IPS-20b (cell line): Measurements from ENCODE around the gene FADS1.
A peak's percentile ranks its signal among the peaks of the same experiment; 100 is the strongest.

Experiments used
- H3K27ac ChIP-seq: one replicate; pipeline ENCODE4 v1.5.1; 2013; ENCODE audit warnings: low read length
- H3K27me3 ChIP-seq: 2 replicates; pipeline ENCODE4 v1.6.1; 2013; ENCODE audit warnings: mild to moderate bottlenecking, low read length, inconsistent platforms; ENCODE audit not compliant: insufficient read depth
- H3K36me3 ChIP-seq: 2 replicates; pipeline ENCODE4 v1.6.1; 2013; ENCODE audit warnings: low read depth, mild to moderate bottlenecking, inconsistent platforms, low read length, moderate library complexity; ENCODE audit not compliant: insufficient read depth
- H3K4me1 ChIP-seq: 2 replicates; pipeline ENCODE4 v1.6.1; 2013; ENCODE audit warnings: mild to moderate bottlenecking, control low read depth, inconsistent platforms, low read length, moderate library complexity; ENCODE audit not compliant: insufficient read depth
- H3K4me3 ChIP-seq: 2 replicates; pipeline ENCODE4 v1.5.1; 2013; ENCODE audit warnings: mild to moderate bottlenecking, low read length, inconsistent platforms
- H3K9ac ChIP-seq: 2 replicates; pipeline ENCODE4 v1.6.1; 2013; ENCODE audit warnings: low read depth, mild to moderate bottlenecking, inconsistent platforms, low read length, moderate library complexity
- H3K9me3 ChIP-seq: 2 replicates; pipeline ENCODE4 v1.6.1; 2013; ENCODE audit warnings: mild to moderate bottlenecking, low read depth, low read length, inconsistent platforms; ENCODE audit not compliant: insufficient read depth

Gene FADS1

DNA sequence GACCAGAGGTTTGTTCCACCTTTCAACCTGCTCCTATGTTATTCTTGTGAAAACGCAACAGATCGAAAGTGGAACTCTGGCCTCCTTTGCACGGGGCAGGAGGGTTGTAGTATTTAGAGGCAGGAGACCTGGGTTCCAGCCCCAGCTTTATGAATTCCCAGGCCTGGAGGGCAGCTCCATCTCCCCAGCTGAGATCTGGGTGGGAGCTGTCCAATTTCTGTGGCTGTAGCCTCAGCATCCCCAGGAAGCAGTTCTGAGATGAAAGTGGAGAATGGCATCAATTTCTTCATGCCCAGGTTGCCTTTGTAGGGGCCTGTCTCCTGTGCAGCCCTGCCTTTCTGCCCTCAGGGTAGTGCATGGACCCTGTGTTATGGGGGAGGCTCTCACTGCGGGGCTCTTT, 15.4 kb upstream of the FADS1 start:
- H3K4me1 ChIP-seq: peaks cover 31% of the 10 kb centered on the region

DNA sequence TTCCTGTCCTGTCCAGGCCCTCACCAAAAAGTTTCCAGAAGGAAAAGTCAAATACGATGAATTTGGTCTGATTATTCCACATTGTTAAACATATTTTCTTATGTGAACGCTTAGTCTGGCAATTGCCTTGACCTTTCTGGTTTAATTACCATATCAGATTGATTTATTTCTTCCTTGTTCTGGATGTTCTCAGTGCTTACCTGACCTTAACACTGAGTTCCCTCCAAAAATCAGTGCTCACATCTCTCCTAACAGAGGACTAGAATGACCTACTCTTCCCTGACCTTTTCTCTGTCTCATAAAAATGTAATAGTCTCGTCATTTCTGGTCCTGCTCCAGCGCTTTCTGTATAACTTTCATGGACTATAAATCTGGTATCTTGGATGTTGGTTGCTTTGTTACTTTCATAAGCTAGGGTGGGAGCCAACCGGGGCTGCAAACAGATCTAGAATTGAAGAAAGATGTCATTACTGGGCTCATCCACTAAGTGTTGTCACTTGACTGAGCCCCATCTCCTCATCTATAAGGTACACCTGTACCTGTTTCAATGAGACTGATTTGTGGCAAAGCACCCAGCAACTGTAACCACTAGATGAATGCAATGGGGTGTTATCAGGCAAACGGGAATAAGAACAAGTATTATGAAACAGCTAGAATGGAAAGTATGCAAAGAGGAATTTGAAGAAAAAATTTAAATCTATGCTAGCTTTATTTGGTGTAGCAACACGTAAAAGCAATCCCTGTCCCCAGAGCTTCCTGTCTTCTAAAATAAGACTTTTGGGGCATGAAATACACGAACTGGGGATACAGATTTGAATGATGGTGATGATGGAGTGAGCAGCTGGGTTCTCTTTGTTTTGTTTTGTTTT, 13.7 kb upstream of the FADS1 start:
- H3K9ac ChIP-seq: peak overlapping the region; percentile 98; the same call in 1 of the 2 replicates
- no peaks in the 10 kb centered on the region for H3K27me3 ChIP-seq
- peaks cover 35% of the 10 kb centered on the region; the same call in 1 of the 2 replicates for H3K36me3 ChIP-seq
- H3K4me3 ChIP-seq: peak overlapping the region; percentile 88
- H3K9me3 ChIP-seq: no peaks in the 10 kb centered on the region
- no peak overlapping the region for H3K27ac ChIP-seq
- peaks cover 31% of the 10 kb centered on the region for H3K4me1 ChIP-seq

More for the DNA sequence above, 15.4 kb upstream of the FADS1 start:
- Histone ChIP-seq H3K27ac (no peak overlapping the region), H3K27me3 (no peaks in the 10 kb centered on the region), H3K9me3 (no peaks in the 10 kb centered on the region), H3K4me3 (no peak overlapping the region; the same call in 1 of the 2 replicates), H3K36me3 (peaks cover 45% of the 10 kb centered on the region; the same call in 1 of the 2 replicates), H3K9ac (no peak overlapping the region)

DNA sequence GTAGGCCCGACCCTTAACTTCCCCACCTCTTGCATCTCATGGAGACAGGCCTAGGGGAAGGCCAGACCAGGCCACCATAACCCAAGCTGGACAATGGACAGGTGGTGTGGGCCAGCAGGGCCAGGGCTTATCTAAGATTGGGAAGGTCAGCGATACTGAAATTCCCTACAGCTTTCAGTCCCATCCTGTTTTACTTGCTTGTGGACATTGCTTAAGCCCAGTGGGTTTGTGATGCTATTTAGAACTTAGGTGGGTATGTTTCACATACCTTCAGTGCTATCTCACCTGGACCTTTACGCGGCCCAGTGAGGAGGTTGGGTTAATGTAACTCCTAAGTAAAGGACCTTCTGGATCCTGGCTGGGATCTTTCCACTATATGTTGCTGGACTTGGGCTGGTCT, 13.0 kb upstream of the FADS1 start:
- Histone ChIP-seq H3K9me3 (no peaks in the 10 kb centered on the region), H3K4me1 (peaks cover 31% of the 10 kb centered on the region), H3K27me3 (no peaks in the 10 kb centered on the region), H3K36me3 (peaks cover 35% of the 10 kb centered on the region; the same call in 1 of the 2 replicates), H3K9ac (peak overlapping the region; percentile 98; the same call in 1 of the 2 replicates), H3K4me3 (peak overlapping the region; percentile 88), H3K27ac (no peak overlapping the region)

- peak overlapping the region; percentile 88 for H3K4me3 ChIP-seq
- peak overlapping the region; percentile 98 for H3K9ac ChIP-seq
- peaks cover 34% of the 10 kb centered on the region; the same call in 1 of the 2 replicates for H3K36me3 ChIP-seq
- peak overlapping the region; percentile 93 for H3K27ac ChIP-seq
- H3K9me3 ChIP-seq: no peaks in the 10 kb centered on the region
- peaks cover 25% of the 10 kb centered on the region for H3K4me1 ChIP-seq
- no peaks in the 10 kb centered on the region for H3K27me3 ChIP-seq
Observed at GRCh38 chr11:61828629-61829407, 12.0 kb upstream of the FADS1 start.

DNA sequence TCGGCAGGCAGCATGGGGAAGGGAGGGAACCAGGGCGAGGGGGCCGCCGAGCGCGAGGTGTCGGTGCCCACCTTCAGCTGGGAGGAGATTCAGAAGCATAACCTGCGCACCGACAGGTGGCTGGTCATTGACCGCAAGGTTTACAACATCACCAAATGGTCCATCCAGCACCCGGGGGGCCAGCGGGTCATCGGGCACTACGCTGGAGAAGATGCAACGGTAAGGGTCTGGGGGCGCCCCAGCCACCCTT, 11.5 kb upstream of the FADS1 start:
- H3K27me3 ChIP-seq: no peaks in the 10 kb centered on the region
- H3K9me3 ChIP-seq: no peaks in the 10 kb centered on the region
- H3K4me3 ChIP-seq: peak overlapping the region; percentile 88
- peak overlapping the region; percentile 98 for H3K9ac ChIP-seq
- H3K27ac ChIP-seq: peak overlapping the region; percentile 93
- H3K4me1 ChIP-seq: peaks cover 20% of the 10 kb centered on the region
- peaks cover 30% of the 10 kb centered on the region; the same call in 1 of the 2 replicates for H3K36me3 ChIP-seq

DNA sequence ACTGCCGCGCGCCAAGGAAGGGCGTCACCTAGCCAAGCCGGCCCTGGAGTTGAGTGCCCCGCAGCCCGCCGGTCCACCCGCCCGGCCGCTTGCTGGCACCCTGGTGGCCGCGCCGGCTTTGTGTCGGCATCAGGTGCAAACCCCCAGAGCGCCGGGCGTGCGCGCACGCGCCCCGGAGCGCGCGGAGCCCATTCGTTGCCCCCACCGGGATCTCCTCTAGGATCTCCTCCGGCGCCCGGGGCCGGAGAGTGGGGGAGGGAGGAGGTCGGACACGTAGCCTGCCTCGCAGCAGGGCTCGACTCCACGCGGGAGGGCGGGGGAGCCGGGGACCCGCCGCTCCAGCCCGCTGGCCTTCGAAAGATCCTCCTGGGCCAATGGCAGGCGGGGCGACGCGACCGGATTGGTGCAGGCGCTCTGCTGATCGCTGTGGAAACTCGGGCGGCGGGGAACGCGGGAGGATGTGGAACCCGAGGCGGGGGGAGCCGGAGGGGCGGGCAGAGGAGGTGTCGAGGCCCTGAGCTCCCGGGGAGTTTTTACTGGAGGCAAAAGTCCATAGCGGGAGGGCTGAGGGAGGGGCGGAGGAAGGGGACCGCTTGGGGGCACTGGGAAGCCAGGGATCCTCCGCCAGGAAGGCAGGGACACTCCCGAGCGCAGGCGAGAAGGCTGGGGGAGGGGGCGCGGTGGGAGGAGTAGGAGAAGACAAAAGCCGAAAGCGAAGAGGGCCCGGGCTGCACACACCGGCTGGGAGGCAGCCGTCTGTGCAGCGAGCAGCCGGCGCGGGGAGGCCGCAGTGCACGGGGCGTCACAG, 11.0 kb upstream of the FADS1 start, which contains the start of gene FADS2:
Gene FADS2 (plus strand): TSS at position 730 of the 808 bp plus-strand sequence. CDS start 91 bp downstream, outside the sequence.
- Histone ChIP-seq H3K27ac (peak within 1 kb of the TSS; percentile 93), H3K4me3 (peak within 1 kb of the TSS; percentile 88), H3K27me3 (no peaks in the 10 kb centered on the region), H3K4me1 (peaks cover 16% of the 10 kb centered on the region), H3K36me3 (peaks cover 32% of the 10 kb centered on the region; the same call in 1 of the 2 replicates), H3K9ac (peak within 1 kb of the TSS; percentile 98), H3K9me3 (no peaks in the 10 kb centered on the region)

GRCh38 chr11:61826930-61827570, 10.2 kb upstream of the FADS1 start:
- no peaks in the 10 kb centered on the region for H3K9me3 ChIP-seq
- H3K4me3 ChIP-seq: peak overlapping the region; percentile 88
- H3K27me3 ChIP-seq: no peaks in the 10 kb centered on the region
- H3K36me3 ChIP-seq: peaks cover 24% of the 10 kb centered on the region; the same call in 1 of the 2 replicates
- peaks cover 16% of the 10 kb centered on the region for H3K4me1 ChIP-seq
- peak overlapping the region; percentile 98; the same call in 1 of the 2 replicates for H3K9ac ChIP-seq
- H3K27ac ChIP-seq: peak overlapping the region; percentile 93

GRCh38 chr11:61820174-61820573, 3.4 kb upstream of the FADS1 start:
- H3K27ac ChIP-seq: no peak overlapping the region
- peaks cover 9% of the 10 kb centered on the region; the same call in 1 of the 2 replicates for H3K4me1 ChIP-seq
- H3K4me3 ChIP-seq: no peak overlapping the region
- no peaks in the 10 kb centered on the region for H3K27me3 ChIP-seq
- no peaks in the 10 kb centered on the region for H3K9me3 ChIP-seq
- H3K36me3 ChIP-seq: peaks cover 6% of the 10 kb centered on the region; the same call in 1 of the 2 replicates
- no peak overlapping the region for H3K9ac ChIP-seq

DNA sequence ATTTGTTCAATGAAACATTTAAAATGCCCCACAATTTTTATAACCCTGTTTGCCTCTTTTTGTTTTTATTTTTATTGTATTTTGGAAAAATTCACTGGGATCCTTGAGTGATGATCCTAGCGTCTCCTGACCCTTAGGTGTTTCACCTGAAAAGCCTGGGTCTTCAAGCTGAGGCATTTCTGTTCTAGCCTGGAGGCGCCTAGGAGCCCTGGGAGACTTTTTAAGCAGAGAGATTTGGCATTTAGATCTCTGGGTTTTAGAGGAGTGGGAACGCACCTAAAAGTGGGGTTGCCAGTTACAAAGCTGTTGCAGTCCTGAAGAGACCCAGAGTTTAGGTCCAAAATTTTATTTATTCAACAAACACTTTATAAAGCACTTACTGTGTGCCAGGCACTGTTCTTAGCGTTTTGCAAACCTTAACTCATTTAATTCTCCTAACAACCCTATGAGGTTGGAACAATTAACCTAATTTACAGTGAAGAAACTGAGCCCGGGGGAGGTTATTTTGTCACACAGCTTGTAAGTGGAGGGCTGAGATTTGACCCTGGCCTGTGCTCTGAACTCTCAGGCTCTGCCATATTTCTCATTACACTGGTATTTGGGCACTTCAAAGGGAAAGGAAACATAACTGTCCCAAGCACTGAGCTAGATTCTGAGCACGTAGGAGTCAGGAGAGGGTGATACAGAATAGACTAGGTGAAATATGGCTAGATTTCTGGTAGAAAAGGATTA, 834 bp upstream of the FADS1 start:
- peak overlapping the region; percentile 1 for H3K27ac ChIP-seq
- peak overlapping the region; percentile 99; the same call in 1 of the 2 replicates for H3K9ac ChIP-seq

More for the DNA sequence above, 834 bp upstream of the FADS1 start:
- peak overlapping the region; percentile 97 for H3K4me3 ChIP-seq
- H3K27me3 ChIP-seq: no peaks in the 10 kb centered on the region
- peaks cover 9% of the 10 kb centered on the region; the same call in 1 of the 2 replicates for H3K4me1 ChIP-seq
- H3K9me3 ChIP-seq: no peaks in the 10 kb centered on the region
- H3K36me3 ChIP-seq: peaks cover 15% of the 10 kb centered on the region; the same call in 1 of the 2 replicates
